Retina (tissue), 1 donor: ENCODE measurements around the gene LINC00305.
A peak's percentile ranks its signal among the peaks of the same experiment; 100 is the strongest.

ENCODE experiments used
- DNase-seq: peaks from one replicate; pipeline ENCODE4 v3.0.0-alpha.2; 2016

The LINC00305 gene

GRCh38 chr18:64148988-64149387, at the start of gene LINC00305:
Gene LINC00305 (minus strand): TSS chr18:64149088.
- no peak for DNase-seq

DNA sequence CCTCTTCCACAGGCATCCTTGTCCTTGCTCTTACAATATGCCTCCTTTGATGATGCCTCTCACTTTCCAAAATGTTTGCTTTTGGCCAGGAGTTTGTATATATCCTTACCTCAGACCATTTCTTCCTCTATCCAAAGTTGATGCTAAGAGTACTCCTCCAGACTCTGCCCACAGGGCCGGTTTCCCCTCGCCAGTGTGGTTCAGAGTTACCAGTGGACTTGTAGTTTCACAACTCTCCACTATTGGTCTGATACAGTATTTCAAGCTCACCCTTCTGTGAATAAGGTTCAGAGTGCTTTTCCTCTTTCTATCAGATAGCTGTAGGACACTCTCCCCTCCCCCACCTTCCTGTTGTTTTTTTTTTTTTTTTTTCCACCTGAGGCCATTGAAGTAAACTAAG, 42.2 kb upstream of the LINC00305 start:
- DNase-seq: no peak

GRCh38 chr18:64185987-64186386, 37.1 kb upstream of the LINC00305 start:
- no peak for DNase-seq

DNA sequence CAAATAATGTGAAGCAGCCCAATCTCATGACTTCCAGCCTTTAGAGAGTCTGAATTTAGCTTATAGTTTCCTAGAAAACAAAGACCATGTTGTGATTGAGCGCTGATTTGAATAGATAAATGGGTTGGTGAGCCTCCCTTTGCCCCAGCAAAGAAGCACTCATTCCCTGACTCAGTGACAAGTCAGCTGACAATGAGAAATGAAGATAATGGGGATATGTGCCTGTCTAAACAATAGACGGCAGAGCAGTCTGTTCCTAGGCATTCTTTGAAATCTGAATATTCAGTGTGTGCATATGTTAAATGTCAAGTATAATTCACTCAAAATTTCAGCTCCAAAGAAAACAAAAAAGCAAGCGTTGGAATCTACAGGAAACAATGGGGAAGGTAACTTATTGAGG, 34.8 kb upstream of the LINC00305 start:
- DNase-seq: no peak

DNA sequence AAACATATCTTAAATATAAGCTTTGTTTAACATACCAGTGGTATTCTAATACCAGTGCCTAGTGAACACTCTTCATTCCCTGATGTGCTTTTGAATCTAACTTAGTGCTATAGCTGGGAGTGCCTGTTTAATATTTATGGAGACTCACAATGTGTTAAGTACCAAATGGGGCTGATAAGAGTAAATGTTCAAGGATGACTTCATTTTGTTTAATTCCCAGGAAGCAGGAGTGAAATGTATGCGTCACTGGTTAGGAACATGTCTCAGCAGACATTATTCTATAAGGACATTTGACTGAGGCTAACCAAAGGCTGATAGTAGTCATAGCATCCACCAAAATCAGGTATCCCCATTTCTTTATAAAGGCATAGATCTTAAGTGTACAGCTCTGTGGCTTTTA, 31.7 kb upstream of the LINC00305 start:
- no peak for DNase-seq

- DNase-seq: no peak
These were observed 31.3 kb upstream of the LINC00305 start for GRCh38 chr18:64180171-64180570.

DNA sequence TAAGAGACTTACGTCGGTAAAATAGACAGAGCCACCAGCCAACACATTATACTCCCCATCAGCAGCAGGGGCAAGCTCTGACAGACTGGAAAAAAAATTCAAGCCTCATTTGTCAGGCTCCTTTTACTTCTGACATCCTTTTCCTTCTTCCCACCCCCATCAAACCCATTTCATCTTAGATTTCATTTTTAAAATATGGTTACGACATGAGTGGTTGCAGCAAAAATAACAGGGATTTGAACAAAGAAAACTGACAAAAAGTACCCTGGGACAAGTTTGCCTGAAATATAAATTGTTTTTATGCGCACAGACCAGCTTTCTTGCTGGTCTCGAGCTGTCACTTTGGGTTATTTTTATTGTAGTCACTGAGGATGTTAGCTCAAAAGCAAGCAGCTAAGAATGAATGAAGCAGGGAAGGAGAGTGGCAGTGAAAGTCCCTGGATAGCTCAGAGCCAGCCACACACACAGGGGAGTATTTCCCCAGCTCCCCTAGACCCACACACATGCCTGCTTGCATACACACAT, 30.7 kb upstream of the LINC00305 start:
- peak; percentile 77 for DNase-seq

DNA sequence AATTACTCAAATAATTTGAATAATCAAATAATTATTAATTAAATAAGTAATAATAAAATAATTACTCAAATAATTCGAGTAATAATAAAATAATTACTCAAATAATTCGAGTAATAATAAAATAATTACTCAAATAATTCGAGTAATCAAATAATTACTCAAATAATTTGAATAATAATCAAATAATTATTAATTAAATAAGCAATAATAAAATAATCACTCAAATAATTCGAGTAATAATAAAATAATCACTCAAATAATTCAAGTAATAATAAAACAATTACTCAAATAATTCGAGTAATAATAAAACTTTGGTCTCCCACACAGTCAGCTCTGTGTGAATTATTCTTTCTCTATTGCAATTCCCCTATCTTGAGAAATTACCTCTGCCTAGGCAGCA, 30.0 kb upstream of the LINC00305 start:
- no peak for DNase-seq

DNA sequence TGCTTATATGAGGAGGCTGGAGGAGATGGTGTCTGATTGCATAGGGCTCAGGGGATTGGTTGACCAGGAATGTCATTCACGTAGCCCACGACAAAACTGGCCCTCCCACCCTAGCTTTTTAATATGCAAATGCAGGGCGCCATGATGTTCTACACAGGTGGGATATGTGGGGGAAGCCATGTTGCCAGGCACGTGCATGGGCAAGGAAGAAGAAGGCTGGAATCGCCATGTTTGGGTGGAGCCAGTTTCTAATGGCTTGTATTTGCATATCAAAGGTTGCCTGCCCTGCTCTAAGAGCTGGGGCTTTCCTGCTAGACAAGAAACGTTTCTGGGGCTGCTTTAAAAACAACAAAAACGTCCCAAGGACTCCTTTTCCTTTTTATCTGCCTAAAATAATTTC, 26.5 kb upstream of the LINC00305 start:
- DNase-seq: no peak

DNA sequence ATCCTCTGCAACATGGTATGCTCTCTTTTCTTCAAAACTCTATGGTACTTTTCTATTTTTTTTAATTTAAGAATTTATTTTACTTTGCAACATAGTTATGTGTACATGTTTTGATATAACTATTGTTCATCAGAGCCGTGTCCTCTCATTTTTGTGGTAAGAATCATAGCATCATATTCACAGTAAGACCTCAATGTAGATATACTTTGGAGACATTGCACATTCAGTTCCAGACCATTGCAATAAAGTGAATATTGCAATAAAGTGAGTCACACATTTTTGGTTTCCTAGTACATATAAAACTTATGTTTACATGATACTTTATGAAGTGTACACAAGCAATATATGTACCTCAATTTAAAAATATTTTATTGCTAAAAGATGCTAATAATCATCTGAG, 22.7 kb upstream of the LINC00305 start:
- no peak for DNase-seq

DNA sequence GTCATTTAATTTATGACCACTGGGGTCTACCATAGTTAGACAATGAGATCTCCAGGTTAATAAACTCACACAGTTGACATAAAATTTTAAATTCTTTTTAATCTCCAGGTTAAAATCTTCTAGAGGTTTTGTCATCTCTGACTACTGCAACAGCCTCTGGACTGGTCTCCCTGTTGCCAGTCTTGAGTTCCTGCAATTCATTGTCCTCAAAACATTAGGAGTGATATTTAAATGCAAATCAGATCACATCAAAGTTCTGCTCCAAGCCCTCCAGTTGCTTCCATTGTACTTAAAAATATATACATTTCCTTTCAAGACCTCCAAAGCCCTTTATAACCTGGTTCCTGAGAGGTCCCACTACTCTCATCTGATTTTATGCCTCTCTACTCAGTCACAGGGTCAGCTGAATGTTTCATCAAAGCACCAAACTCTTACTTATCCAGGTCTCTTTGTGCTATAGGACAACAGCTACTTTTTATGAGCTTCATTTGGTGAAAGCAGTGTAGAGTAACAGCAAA, 18.6 kb upstream of the LINC00305 start:
- DNase-seq: no peak

DNA sequence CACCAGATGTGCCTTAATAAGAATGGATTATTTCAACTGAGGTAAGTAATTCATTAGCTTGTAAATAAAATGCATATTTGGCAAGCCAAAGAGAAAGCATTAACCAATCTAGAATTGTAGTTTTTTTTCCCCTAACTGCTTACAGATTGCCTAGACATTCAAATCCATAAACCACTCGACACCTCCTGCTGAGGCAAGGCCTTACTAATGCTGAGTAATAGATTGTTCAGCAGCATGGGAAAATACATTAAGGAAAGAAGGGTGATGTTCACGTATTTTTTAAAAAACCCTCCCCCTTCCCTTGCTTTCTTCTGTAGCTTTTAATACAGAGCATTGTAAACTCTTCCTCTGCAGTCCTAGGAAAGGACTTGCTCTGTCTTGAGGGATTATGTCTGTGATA, 17.0 kb upstream of the LINC00305 start:
- DNase-seq: no peak

GRCh38 chr18:64164883-64165282, 16.0 kb upstream of the LINC00305 start:
- DNase-seq: no peak

GRCh38 chr18:64149916-64150438, 1.1 kb upstream of the LINC00305 start:
- DNase-seq: peak; percentile 47

- DNase-seq: no peak
These were observed 6.0 kb downstream of the LINC00305 start for GRCh38 chr18:64142904-64143303.

DNA sequence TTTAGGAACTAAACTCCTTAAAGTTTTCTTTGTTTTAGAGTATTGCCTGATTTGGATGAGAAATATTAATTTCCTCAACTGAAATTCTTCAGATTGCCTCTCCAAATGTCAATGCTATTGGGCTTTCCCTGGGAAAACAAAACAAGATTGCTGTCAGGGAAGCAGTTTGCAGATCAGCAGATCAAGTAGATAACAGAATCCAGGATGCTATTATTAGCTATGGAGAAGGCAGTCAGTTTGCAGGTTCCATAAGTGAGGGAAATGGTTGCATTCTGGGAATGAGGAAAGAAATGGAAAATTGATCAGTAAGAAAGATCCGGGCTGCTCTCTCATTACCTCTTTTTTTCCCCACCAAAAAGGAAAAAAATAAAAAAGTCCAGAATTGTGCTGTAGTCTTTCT, 11.0 kb downstream of the LINC00305 start:
- DNase-seq: no peak

DNA sequence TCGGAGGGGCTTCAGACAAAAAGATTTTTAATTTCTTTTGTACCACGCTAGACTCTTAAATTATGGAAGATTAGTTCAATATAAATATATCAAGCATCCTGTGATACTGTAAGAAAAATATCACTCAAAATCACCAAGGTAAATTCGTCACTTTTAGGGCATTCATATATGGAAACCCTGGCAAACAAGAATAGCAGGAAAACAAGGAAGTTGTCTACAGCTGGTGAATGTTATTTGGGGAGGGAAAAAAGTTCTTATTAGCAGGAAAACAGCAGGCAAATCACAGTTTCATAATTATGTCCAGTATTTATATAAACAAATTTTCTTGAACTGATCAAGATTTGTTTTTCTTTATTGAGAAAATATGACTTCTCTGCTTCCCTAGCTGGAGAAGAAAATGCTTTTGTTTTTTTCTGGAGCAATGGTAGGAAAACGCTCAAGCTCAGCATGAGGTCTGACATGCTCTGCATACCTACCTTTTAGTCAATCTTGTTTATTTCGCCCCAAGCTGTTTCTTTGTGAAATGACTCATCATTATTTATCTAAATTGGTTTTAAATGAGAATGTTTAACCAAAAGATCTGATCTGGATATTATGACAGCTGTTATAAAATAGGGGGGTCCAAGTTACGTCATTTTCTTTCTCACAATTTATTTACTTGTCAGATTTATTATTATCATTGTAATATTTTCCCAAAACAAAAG, 14.7 kb downstream of the LINC00305 start:
- DNase-seq: no peak

DNA sequence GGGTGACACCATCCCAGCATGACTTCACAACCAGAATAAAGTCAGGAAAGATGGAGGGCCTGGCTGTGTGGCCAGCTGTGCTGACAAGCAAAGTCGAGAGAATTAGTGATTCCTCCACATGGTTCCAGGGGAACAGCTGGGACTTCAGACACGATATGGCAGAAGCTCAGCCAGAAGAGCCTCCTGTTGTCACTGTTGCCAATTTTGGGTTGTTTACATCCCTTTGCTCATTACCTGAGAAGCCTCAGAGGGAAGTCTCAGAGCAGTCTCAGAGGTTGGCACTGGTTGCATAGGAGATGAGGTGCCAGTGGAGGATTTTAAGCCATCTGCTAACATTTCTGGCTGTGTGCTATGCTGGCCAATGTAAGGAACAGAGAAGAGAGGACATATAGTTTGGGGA, 16.0 kb downstream of the LINC00305 start:
- DNase-seq: no peak

GRCh38 chr18:64131314-64131713, 17.6 kb downstream of the LINC00305 start:
- no peak for DNase-seq

DNA sequence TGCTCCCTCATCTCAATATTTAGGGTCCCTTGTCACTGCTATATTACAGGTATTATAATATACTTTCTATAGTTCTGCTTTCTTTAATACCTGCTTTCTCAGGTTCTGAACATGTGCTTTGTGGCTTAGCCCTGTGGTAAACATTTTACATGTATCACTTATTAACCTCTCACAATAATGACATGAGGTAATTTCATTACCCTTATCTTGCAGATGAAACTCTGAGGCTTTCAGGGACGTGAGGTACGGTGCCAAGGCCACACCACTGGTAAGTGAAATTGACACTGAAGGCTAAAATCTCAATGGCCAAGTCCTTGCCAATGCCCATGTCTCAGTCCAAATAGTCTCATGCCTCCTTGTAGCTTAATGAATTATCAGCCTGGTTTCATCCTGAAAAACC, 21.7 kb downstream of the LINC00305 start:
- no peak for DNase-seq

- no peak for DNase-seq
These were observed 29.0 kb downstream of the LINC00305 start for GRCh38 chr18:64119916-64120315.

GRCh38 chr18:64118406-64118805, 30.5 kb downstream of the LINC00305 start:
- no peak for DNase-seq

DNA sequence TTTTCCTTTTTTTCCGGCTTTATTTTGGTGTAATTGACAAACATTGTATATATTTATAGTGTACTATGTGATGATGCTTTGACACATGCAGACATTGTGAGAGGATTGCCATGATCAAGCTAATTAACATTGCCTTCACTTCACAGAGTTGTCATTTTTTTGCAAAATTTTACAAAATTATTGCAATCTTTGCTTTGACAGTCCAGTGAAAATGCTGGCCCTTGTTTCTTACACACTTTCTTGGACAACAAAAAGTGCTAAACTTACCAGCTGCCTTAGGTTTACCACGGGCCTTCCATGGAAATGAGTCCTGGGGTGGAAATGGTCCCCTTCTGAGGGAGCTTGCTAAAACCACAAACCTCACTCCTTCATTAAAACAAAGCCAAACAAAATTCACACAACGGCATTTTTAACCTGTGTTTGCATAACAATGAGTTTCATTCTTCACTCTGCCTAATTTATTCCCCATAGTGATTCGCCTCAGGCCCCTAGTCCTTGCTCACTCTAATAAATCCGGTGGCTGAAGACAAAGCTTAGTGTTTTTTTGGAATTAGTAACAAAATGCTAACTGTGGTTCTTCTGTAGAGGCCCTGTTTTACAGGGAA, 32.2 kb downstream of the LINC00305 start:
- no peak for DNase-seq

- no peak for DNase-seq
These were observed 33.0 kb downstream of the LINC00305 start for GRCh38 chr18:64115881-64116280.
